B cell (primary cell): ENCODE results near the gene CDC45. TPM values are rescaled to one million over a fixed set of nuclear protein-coding genes. Genes with fewer than 3 reads are reported as not detected.

ENCODE experiments used
- ATAC-seq: fragments of 200-7000 bp; cut with Tn5 transposase; one replicate; pipeline ENCODE4 v1.10.0; 2021; ENCODE audit warnings: low read depth, mild to moderate bottlenecking, moderate number of reproducible peaks, moderate library complexity
- CTCF ChIA-PET: fragments of 350-600 bp; sonication (Branson Sonifier 250); formaldehyde crosslinking; loops from one replicate; lab custom pipeline; 2021; ENCODE audit warnings: antibody characterized with exemption, inconsistent platforms; lab: Charles Lee
- POLR2A ChIA-PET: fragments of 350-600 bp; sonication (Branson Sonifier 250); formaldehyde crosslinking; loops from one replicate; lab custom pipeline; 2021; ENCODE audit warnings: antibody characterized with exemption; lab: Charles Lee
- DNase-seq: peaks from one replicate; pipeline ENCODE4 v3.0.0; 2013
- H2AFZ ChIP-seq: 2 replicates; pipeline ENCODE4 v1.6.1; 2012; ENCODE audit warnings: mild to moderate bottlenecking, low read depth, low read length; ENCODE audit not compliant: insufficient read depth, poor library complexity, severe bottlenecking
- H3K27ac ChIP-seq, 2 donors: 1 replicate in 1 of 2; 2 replicates in 1 of 2; pipeline ENCODE4 v1.5.1; 2012 to 2013; ENCODE audit warnings: low read length in 2 of 2, mild to moderate bottlenecking in 2 of 2, moderate library complexity in 1 of 2
- H3K27me3 ChIP-seq, 4 experiments: fragments of 200-600 bp in 1 of 4; sonication (generic) in 1 of 4; replicated peaks in 1 of 4; 1 replicate in 2 of 4; 2 replicates in 2 of 4; pipeline versions ENCODE4 v1.6.1 to v1.7.0; 2013 to 2016; ENCODE audit warnings: low read length in 3 of 4, mild to moderate bottlenecking in 2 of 4, mixed read lengths in 1 of 4, moderate library complexity in 1 of 4; ENCODE audit not compliant: insufficient read depth in 4 of 4, control insufficient read depth in 3 of 4; ENCODE audit errors: control extremely low read depth in 1 of 4
- H3K36me3 ChIP-seq, 2 experiments: replicated peaks in 1 of 2; 1 replicate in 1 of 2; 2 replicates in 1 of 2; pipeline versions ENCODE4 v1.6.1 to v1.7.1; 2013; ENCODE audit warnings: low read length in 1 of 2; ENCODE audit not compliant: insufficient read depth in 2 of 2, control insufficient read depth in 1 of 2; ENCODE audit errors: control extremely low read depth in 1 of 2, extremely low read depth in 1 of 2
- H3K4me1 ChIP-seq, 2 donors: fragments of 200-600 bp in 1 of 2; sonication (generic) in 1 of 2; 1 replicate in 1 of 2; 2 replicates in 1 of 2; pipeline versions ENCODE4 v1.5.1 to v1.6.1; 2013 to 2017; ENCODE audit warnings: low read length in 2 of 2; ENCODE audit not compliant: control insufficient read depth in 2 of 2, insufficient read depth in 2 of 2
- H3K4me2 ChIP-seq: replicated peaks from 2 replicates; pipeline ENCODE3; 2012; ENCODE audit warnings: mild to moderate bottlenecking, low read depth, low read length; ENCODE audit not compliant: poor library complexity, severe bottlenecking
- H3K4me3 ChIP-seq, 5 experiments: fragments of 200-600 bp in 1 of 5; sonication (generic) in 1 of 5; 1 replicate in 3 of 5; 2 replicates in 2 of 5; pipeline versions ENCODE4 v1.5.1 to v1.7.0; 2011 to 2016; ENCODE audit warnings: low read length in 4 of 5, mild to moderate bottlenecking in 4 of 5, low read depth in 2 of 5, control low read depth in 1 of 5, moderate library complexity in 1 of 5; ENCODE audit not compliant: insufficient read depth in 1 of 5; ENCODE audit errors: control extremely low read depth in 1 of 5, extremely low read depth in 1 of 5
- H3K79me2 ChIP-seq: fragments of 200-600 bp; sonication (generic); one replicate; pipeline ENCODE4 v1.6.0; 2016; ENCODE audit warnings: low read length; ENCODE audit not compliant: control insufficient read depth, insufficient read depth
- H3K9ac ChIP-seq: fragments of 200-600 bp; sonication (generic); 2 replicates; pipeline ENCODE4 v1.6.1; 2017; ENCODE audit warnings: mild to moderate bottlenecking, low read length, moderate library complexity
- H3K9me3 ChIP-seq, 3 donors: one replicate each; pipeline versions ENCODE4 v1.6.1 to v1.7.1; 2013; ENCODE audit warnings: low read length in 2 of 3; ENCODE audit not compliant: control insufficient read depth in 2 of 3, insufficient read depth in 1 of 3; ENCODE audit errors: control extremely low read depth in 1 of 3
- H4K20me1 ChIP-seq: 2 replicates; pipeline ENCODE4 v1.6.0; 2012; ENCODE audit warnings: mild to moderate bottlenecking, low read length; ENCODE audit not compliant: insufficient read depth, control insufficient read depth, poor library complexity, severe bottlenecking
- H3K27ac Mint-ChIP-seq: one replicate; pipeline ENCODE4 v1.8.0; 2021; ENCODE audit warnings: mixed read lengths
- H3K27me3 Mint-ChIP-seq: one replicate; pipeline ENCODE4 v1.8.0; 2021; ENCODE audit warnings: mixed read lengths
- H3K4me1 Mint-ChIP-seq: one replicate; pipeline ENCODE4 v1.8.0; 2021; ENCODE audit warnings: mixed read lengths
- H3K4me3 Mint-ChIP-seq: one replicate; pipeline ENCODE4 v1.8.0; 2021; ENCODE audit warnings: mixed read lengths
- H3K9me3 Mint-ChIP-seq: one replicate; pipeline ENCODE4 v1.8.0; 2022; ENCODE audit warnings: mixed read lengths; ENCODE audit not compliant: insufficient read depth
- EZH2 ChIP-seq: IDR thresholded peaks from 2 replicates; pipeline ENCODE4 v1.6.1; 2012; ENCODE audit warnings: borderline replicate concordance, low read depth, mild to moderate bottlenecking, moderate library complexity, low read length; ENCODE audit not compliant: insufficient read depth, poor library complexity, severe bottlenecking
- WGBS: methylation state at CpG from one replicate; pipeline ENCODE4 v1.1.5; 2013; ENCODE audit warnings: missing lambda C conversion rate; ENCODE audit not compliant: insufficient coverage; 5-methylcytosine and 5-hydroxymethylcytosine counted together
- intact Hi-C: fragments of 100-400 bp; cut with micrococcal nuclease; formaldehyde crosslinking; loops from one replicate; pipeline ENCODE4 v1.10.0; 2022
- polyA plus RNA-seq: library from polyadenylated mRNA; depleted of rRNA; stranded (reverse); fragments of >200 nt; gene quantifications from 2 replicates; pipeline ENCODE4 v1.2.3, GENCODE V29; 2012
- total RNA-seq, 2 donors: library from RNA; stranded (reverse); fragments of 120-200 nt in 1 of 2; gene quantifications; 1 replicate in 1 of 2; 2 replicates in 1 of 2; pipeline versions ENCODE4 v1.2.3 to v1.2.4, GENCODE V29; 2013 to 2022
- TF ChIP-seq, protein P1 (sequence below): fragments of 200-600 bp; IDR thresholded peaks from one replicate; pipeline ENCODE4 v1.8.0; 2022; ENCODE audit warnings: antibody characterized with exemption, mild to moderate bottlenecking

The CDC45 gene
- total and polyA plus RNA-seq, 2 donors (not counting 1 experiment from before 2014, with no cell fraction given) = 0.49 to 1.4 TPM

DNA sequence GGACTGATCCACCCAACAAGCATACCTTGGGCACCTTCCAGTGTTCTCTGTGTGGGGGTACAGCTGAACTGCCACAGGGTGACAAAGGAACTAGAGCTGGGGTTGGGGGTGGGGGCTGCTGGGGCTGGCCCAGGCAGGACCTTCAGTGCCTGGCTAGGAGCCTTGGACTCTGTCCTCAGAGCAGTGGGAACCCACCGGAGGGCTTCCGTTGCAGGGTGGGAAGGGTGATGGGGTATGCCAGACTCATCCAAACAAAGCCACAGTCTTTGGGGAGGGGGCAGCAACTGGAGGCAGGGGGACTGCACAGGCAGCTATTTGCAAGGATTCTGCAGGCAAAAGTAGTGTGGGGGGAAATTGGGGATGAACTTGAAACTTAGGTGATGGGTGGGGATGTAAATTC is 80.2 kb downstream of the CDC45 start:
- no peaks in the 10 kb centered on the region for H3K79me2 ChIP-seq
- H3K4me3 ChIP-seq = no peak overlapping the region
- POLR2A ChIA-PET = no interaction called here
- H3K36me3 ChIP-seq = no peaks in the 10 kb centered on the region
- no peak overlapping the region for H3K27ac Mint-ChIP-seq
- H3K9ac ChIP-seq = no peak overlapping the region
- no peak overlapping the region for H3K4me3 Mint-ChIP-seq
- H3K4me1 ChIP-seq = no peaks in the 10 kb centered on the region
- H3K4me1 Mint-ChIP-seq = no peaks in the 10 kb centered on the region
- peaks cover 0 to 3% (median 0%) of the 10 kb centered on the region in 3 donors for H3K9me3 ChIP-seq
- H3K27me3 ChIP-seq = peaks cover 0 to 9% (median 0%) of the 10 kb centered on the region in 4 experiments
- no peak overlapping the region for H3K4me2 ChIP-seq
- H4K20me1 ChIP-seq = no peaks in the 10 kb centered on the region
- WGBS = 100% methylated on average over 1 of the region's 2 CpGs
- CTCF ChIA-PET = no interaction called here
- no peak for DNase-seq
- H3K27me3 Mint-ChIP-seq = peaks cover 17% of the 10 kb centered on the region
- ATAC-seq = no peak
- no peaks in the 10 kb centered on the region for H3K9me3 Mint-ChIP-seq
- no peak overlapping the region for H2AFZ ChIP-seq
- H3K27ac ChIP-seq = no peak overlapping the region
- no peak for TF ChIP-seq EZH2
- TF ChIP-seq, protein P1, sequence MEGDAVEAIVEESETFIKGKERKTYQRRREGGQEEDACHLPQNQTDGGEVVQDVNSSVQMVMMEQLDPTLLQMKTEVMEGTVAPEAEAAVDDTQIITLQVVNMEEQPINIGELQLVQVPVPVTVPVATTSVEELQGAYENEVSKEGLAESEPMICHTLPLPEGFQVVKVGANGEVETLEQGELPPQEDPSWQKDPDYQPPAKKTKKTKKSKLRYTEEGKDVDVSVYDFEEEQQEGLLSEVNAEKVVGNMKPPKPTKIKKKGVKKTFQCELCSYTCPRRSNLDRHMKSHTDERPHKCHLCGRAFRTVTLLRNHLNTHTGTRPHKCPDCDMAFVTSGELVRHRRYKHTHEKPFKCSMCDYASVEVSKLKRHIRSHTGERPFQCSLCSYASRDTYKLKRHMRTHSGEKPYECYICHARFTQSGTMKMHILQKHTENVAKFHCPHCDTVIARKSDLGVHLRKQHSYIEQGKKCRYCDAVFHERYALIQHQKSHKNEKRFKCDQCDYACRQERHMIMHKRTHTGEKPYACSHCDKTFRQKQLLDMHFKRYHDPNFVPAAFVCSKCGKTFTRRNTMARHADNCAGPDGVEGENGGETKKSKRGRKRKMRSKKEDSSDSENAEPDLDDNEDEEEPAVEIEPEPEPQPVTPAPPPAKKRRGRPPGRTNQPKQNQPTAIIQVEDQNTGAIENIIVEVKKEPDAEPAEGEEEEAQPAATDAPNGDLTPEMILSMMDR = no peak
- intact Hi-C loops = no loop called here

GRCh38 chr22:19565382-19566278 is 85.9 kb downstream of the CDC45 start:
- POLR2A ChIA-PET = interaction anchor here (0.7 kb wide), 1 partner anchor 54 kb away, joined by 10 read pairs; no protein-coding TSS in a partner anchor
- no peaks in the 10 kb centered on the region for H3K4me1 Mint-ChIP-seq
- H3K4me1 ChIP-seq = no peaks in the 10 kb centered on the region
- H3K9me3 Mint-ChIP-seq = no peaks in the 10 kb centered on the region
- DNase-seq (no peak), ATAC-seq (no peak)
- intact Hi-C loops = no loop called here
- H3K27me3 Mint-ChIP-seq = peaks cover 21% of the 10 kb centered on the region
- H2AFZ ChIP-seq = no peak overlapping the region
- no peak overlapping the region for H3K4me3 Mint-ChIP-seq
- no peak overlapping the region for H3K9ac ChIP-seq
- no peaks in the 10 kb centered on the region for H3K36me3 ChIP-seq
- no peak overlapping the region for H3K27ac Mint-ChIP-seq
- TF ChIP-seq EZH2 = no peak
- TF ChIP-seq, protein P1 = no peak
- H3K27ac ChIP-seq = no peak overlapping the region
- H3K9me3 ChIP-seq = peaks cover 0 to 3% (median 0%) of the 10 kb centered on the region in 3 donors
- H4K20me1 ChIP-seq = no peaks in the 10 kb centered on the region
- H3K27me3 ChIP-seq = peaks cover 0 to 10% (median 0%) of the 10 kb centered on the region in 4 experiments
- 88% methylated on average over 7 of the region's 11 CpGs for WGBS
- CTCF ChIA-PET = no interaction called here
- no peak overlapping the region for H3K4me2 ChIP-seq
- no peak overlapping the region for H3K4me3 ChIP-seq
- H3K79me2 ChIP-seq = no peaks in the 10 kb centered on the region
